Measurements from ENCODE around the gene CPTP.

DNA sequence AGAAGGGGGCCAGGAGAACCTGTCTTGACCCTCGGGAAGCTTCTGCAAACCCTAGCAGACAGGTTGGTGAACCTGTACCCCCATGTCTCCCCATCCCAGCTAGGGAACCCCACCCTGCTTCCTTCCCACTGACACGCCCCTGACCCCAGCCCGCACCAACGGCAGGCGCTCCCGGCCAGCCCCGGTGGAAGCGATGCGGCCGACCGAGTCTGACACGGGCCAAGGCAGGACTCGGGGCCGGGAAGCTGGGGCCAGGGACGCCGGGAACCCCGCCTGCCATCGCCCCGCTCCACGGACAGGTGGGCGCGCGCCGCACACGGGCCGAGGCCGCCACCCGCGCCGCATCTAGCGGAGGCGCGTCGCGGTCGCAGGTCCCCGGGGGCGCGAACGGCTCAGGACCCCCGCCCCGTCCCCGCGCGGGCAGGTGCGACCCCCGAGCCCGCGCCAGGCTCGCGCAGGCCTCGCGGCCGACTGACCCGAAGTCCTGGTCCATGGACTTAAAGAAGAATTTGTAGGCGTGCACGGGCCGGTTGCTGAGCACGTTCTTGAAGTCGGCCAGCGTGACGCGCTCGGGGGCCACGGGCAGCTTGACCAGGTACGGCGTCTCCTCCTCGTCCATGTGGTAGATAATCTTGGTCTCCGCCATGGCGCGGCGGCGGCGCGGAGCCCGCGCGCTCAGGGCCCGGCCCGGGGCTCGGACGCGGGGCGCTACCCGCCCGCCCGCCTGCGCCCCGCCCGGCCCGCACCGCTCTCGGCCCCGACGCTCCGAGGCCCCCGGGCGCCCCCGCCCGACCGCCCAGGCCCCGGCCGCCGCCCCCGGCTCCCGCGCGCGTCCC lies 24.0 kb downstream of the CPTP start:
- no peak for TF ChIP-seq POLR2AphosphoS5 (IDR thresholded peaks at IDR 0.05)
- TF ChIP-seq, protein P1, sequence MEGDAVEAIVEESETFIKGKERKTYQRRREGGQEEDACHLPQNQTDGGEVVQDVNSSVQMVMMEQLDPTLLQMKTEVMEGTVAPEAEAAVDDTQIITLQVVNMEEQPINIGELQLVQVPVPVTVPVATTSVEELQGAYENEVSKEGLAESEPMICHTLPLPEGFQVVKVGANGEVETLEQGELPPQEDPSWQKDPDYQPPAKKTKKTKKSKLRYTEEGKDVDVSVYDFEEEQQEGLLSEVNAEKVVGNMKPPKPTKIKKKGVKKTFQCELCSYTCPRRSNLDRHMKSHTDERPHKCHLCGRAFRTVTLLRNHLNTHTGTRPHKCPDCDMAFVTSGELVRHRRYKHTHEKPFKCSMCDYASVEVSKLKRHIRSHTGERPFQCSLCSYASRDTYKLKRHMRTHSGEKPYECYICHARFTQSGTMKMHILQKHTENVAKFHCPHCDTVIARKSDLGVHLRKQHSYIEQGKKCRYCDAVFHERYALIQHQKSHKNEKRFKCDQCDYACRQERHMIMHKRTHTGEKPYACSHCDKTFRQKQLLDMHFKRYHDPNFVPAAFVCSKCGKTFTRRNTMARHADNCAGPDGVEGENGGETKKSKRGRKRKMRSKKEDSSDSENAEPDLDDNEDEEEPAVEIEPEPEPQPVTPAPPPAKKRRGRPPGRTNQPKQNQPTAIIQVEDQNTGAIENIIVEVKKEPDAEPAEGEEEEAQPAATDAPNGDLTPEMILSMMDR (IDR thresholded peaks at IDR 0.05), result no peak

Measured in esophagus muscularis mucosa (tissue), 3 donors.